Lower lobe of right lung (tissue), 2 donors: ENCODE measurements around the gene CRYGS. TPM values are rescaled to one million over a fixed set of nuclear protein-coding genes. Genes with fewer than 3 reads are reported as not detected.
A peak's percentile ranks its signal among the peaks of the same experiment; 100 is the strongest.
"Not testable (repeated sequence)": the region's sequence is repeated elsewhere in the genome, so short reads cannot be mapped to it uniquely, and the experiment has no call there.

ENCODE experiments used
- ATAC-seq, 2 donors: fragments of 200-7000 bp; cut with Tn5 transposase; one replicate each; pipeline ENCODE4 v1.9.1; 2020 to 2022; ENCODE audit warnings: mild to moderate bottlenecking in 2 of 2, moderate library complexity in 2 of 2
- DNase-seq: peaks from one replicate; pipeline ENCODE4 v3.0.0-alpha.2; 2020
- H3K27ac ChIP-seq: fragments of 200-600 bp; one replicate; pipeline ENCODE4 v1.8.0; 2022
- H3K27me3 ChIP-seq: fragments of 200-600 bp; one replicate; pipeline ENCODE4 v1.8.0; 2022; ENCODE audit warnings: low read depth
- H3K36me3 ChIP-seq: fragments of 200-600 bp; one replicate; pipeline ENCODE4 v1.8.0; 2022; ENCODE audit warnings: mild to moderate bottlenecking
- H3K4me1 ChIP-seq: fragments of 200-600 bp; one replicate; pipeline ENCODE4 v1.8.0; 2022
- H3K4me3 ChIP-seq: fragments of 200-600 bp; one replicate; pipeline ENCODE4 v1.8.0; 2022; ENCODE audit warnings: mild to moderate bottlenecking
- H3K9me3 ChIP-seq: fragments of 200-600 bp; one replicate; pipeline ENCODE4 v1.8.0; 2022
- CTCF ChIP-seq: fragments of 200-600 bp; IDR thresholded peaks from one replicate; pipeline ENCODE4 v1.8.0; 2022; ENCODE audit warnings: antibody characterized with exemption, mild to moderate bottlenecking
- intact Hi-C: fragments of 100-400 bp; cut with DNase I; formaldehyde crosslinking; loops from one replicate; pipeline ENCODE4 v1.11.0; 2022
- total RNA-seq: library from RNA; stranded (reverse); fragmentation: NEBNext Ultra II Directional; extraction: Animal tissue kit (Norgen Biotek cat#: 25700); gene quantifications from one replicate; pipeline ENCODE4 v1.2.1, GENCODE V29; 2021
- donor health status: DM: no; HTN: yes; CAD: no; lungs with severe emphysema.

CRYGS gene
- total RNA-seq, 1 donor from 2014 or later: 4.0 TPM

DNA sequence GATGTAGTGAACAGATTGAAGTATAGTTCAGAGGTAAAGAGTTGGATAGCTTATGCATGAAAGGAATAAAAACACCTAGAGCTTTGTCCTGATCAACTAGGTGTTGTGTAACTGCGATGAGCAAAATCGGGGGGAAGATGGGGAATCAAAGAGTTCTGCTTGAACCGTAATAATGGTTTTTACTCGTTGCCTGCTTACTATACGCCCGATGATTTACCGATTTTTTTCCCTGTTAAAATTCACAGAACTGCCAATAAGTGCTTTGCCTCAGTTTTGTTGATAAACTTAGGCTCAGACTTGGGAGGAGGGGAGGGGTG, 25.6 kb upstream of the CRYGS start:
- no peaks in the 10 kb centered on the region for H3K27me3 ChIP-seq
- H3K36me3 ChIP-seq: peaks cover 27% of the 10 kb centered on the region
- no peak for TF ChIP-seq CTCF
- H3K4me1 ChIP-seq: peaks cover 44% of the 10 kb centered on the region
- H3K27ac ChIP-seq: peak overlapping the region; percentile 66
- intact Hi-C loops: no loop called here
- ATAC-seq (no peak), DNase-seq (no peak)
- peak overlapping the region; percentile 90 for H3K4me3 ChIP-seq
- H3K9me3 ChIP-seq: no peaks in the 10 kb centered on the region

- DNase-seq, H3K27me3 ChIP-seq, ATAC-seq, intact Hi-C loops, H3K9me3 ChIP-seq: not testable (repeated sequence)
- Histone ChIP-seq H3K4me1 (peaks cover 48% of the 10 kb centered on the region), H3K4me3 (peak overlapping the region; percentile 90), H3K27ac (peak overlapping the region; percentile 66), H3K36me3 (peaks cover 24% of the 10 kb centered on the region)
Observed at GRCh38 chr3:186569361-186569760, 25.2 kb upstream of the CRYGS start.

GRCh38 chr3:186567072-186567921, 23.1 kb upstream of the CRYGS start, which contains the start of gene TBCCD1:
Gene TBCCD1, minus strand, starts transcription at chr3:186567339. Its CDS starts 3,010 bp downstream, at chr3:186564329.
- peak; percentile 93 for DNase-seq
- peaks cover 67% of the 10 kb centered on the region for H3K4me1 ChIP-seq

DNA sequence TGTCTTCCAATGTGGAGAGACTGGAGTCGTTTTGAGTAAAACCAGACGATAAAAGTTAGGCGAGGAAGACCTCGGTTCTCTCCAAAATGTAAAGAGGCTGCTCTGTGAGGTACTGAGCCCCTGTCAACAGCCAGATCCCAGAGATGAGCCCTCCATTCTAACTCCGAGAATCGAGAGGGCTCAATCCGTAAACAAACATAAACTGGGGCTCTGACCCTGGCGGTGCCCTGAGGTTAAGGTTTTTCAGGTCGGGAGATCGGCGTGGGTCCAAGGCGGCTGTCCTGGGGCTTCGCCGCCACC, 22.5 kb upstream of the CRYGS start:
- Histone ChIP-seq H3K36me3 (peaks cover 11% of the 10 kb centered on the region), H3K27me3 (no peaks in the 10 kb centered on the region), H3K27ac (peak overlapping the region; percentile 92), H3K4me1 (peaks cover 62% of the 10 kb centered on the region), H3K4me3 (peak overlapping the region; percentile 90), H3K9me3 (no peaks in the 10 kb centered on the region)
- TF ChIP-seq CTCF: no peak
- no peak for DNase-seq
- intact Hi-C loops: no loop called here
- ATAC-seq: peak in 1 of 2 donors; percentile 0

More at GRCh38 chr3:186567072-186567921, 23.1 kb upstream of the CRYGS start, which contains the start of gene TBCCD1:
- peak; percentile 91 to 92 for ATAC-seq
- H3K9me3 ChIP-seq: no peaks in the 10 kb centered on the region
- no peak for TF ChIP-seq CTCF
- intact Hi-C loops: no loop called here
- peaks cover 14% of the 10 kb centered on the region for H3K36me3 ChIP-seq
- H3K27ac ChIP-seq: peak within 1 kb of the TSS; percentile 92
- H3K27me3 ChIP-seq: no peaks in the 10 kb centered on the region
- H3K4me3 ChIP-seq: peak within 1 kb of the TSS; percentile 90

DNA sequence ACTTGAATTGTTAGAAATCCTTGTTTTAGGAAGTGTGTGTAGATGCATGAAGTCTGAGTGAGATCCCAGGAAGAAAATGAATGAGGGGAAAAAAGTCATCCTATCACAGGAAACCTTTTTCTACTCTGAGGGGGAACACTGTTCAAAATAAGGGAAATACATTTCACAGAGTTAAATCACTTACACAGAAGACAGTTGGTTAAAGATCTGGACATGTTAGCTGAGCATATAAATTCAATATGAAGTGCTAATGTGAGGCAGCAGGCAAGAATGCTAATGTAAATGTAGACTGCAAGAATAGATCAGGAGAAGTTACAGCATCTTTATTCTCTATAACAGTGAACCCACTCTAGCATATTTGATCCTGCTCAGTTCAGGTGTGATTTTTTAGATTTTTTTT, 20.4 kb upstream of the CRYGS start:
- Histone ChIP-seq H3K27ac (no peak overlapping the region), H3K27me3 (no peaks in the 10 kb centered on the region), H3K36me3 (peaks cover 11% of the 10 kb centered on the region), H3K9me3 (no peaks in the 10 kb centered on the region), H3K4me1 (peaks cover 51% of the 10 kb centered on the region), H3K4me3 (no peak overlapping the region)
- ATAC-seq (no peak), DNase-seq (no peak)
- intact Hi-C loops: no loop called here
- TF ChIP-seq CTCF: no peak

GRCh38 chr3:186552408-186553031, 8.3 kb upstream of the CRYGS start:
- Histone ChIP-seq H3K9me3 (no peaks in the 10 kb centered on the region), H3K27ac (no peak overlapping the region), H3K4me1 (no peaks in the 10 kb centered on the region), H3K4me3 (no peak overlapping the region), H3K36me3 (peaks cover 98% of the 10 kb centered on the region), H3K27me3 (no peaks in the 10 kb centered on the region)
- TF ChIP-seq CTCF: no peak
- no peak for DNase-seq
- ATAC-seq: peak in 1 of 2 donors; percentile 33
- intact Hi-C loops: no loop called here
